Lower leg skin (tissue), 4 donors: ENCODE measurements around the gene CALHM3. TPM values are rescaled to one million over a fixed set of nuclear protein-coding genes. Genes with fewer than 3 reads are reported as not detected.

Experiments used
- DNase-seq, 2 donors: peaks; one replicate each; pipeline ENCODE4 v3.0.0-alpha.2; 2019; ENCODE audit warnings: low spot score in 2 of 2
- H3K4me3 ChIP-seq: fragments of 200-600 bp; sonication (generic); 2 replicates; pipeline ENCODE4 v1.5.1; 2017; ENCODE audit warnings: mild to moderate bottlenecking, low read depth; ENCODE audit not compliant: poor library complexity, severe bottlenecking
- POLR2A ChIP-seq, 2 donors: fragments of 450-650 bp; IDR thresholded peaks; one replicate each; pipeline ENCODE4 v1.6.1; 2016 to 2017; ENCODE audit warnings: antibody characterized with exemption in 2 of 2, mild to moderate bottlenecking in 1 of 2, moderate library complexity in 1 of 2
- WGBS, 2 donors: methylation state at CpG; one replicate each; pipeline ENCODE4 v1.1.5; 2018; 5-methylcytosine and 5-hydroxymethylcytosine counted together
- intact Hi-C: fragments of 100-400 bp; cut with DNase I; formaldehyde crosslinking; loops from one replicate; pipeline ENCODE4 v1.15.0; 2023; ENCODE audit warnings: low total_unique reads
- total RNA-seq, 4 donors: library from RNA; depleted of rRNA; stranded (reverse); fragments of >200 nt; gene quantifications; one replicate each; pipeline ENCODE4 v1.1.0, GENCODE V29; 2016
- TF ChIP-seq, protein P1 (sequence below), 3 donors: fragments of 450-650 bp; IDR thresholded peaks; one replicate each; pipeline ENCODE4 v1.5.1; 2016; ENCODE audit warnings: antibody characterized with exemption in 3 of 3, mild to moderate bottlenecking in 3 of 3, moderate library complexity in 2 of 3

The CALHM3 gene
- total RNA-seq, 4 donors from 2014 or later = not detected

- DNase-seq = no peak
- intact Hi-C loops = no loop called here
- WGBS, 2 donors = 64 to 75% methylated on average over 3 to 4 of the region's 4 CpGs
Measured at GRCh38 chr10:103459615-103460014, 19.4 kb downstream of the CALHM3 start.

DNA sequence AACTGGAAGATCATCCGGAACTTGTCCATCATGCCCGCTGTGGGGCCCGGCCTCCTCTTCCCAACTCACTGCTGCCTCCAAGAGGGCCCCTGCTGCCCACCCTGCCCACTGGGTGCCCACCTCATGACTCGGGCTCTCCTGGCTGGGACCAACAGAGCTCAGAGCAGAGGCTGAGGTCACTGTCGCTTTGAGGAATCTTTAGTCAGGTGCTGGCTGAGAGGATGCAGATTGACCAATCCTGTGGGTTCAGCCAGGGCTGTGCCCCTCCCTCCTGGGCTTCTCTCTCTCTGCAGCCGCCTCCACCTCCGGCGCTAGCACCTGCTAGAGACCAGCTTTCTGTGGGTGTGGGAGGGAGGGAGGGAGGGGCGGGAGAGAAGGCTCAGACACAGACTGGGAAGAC is 20.3 kb downstream of the CALHM3 start, which contains the start of gene CALHM1:
CALHM1 (minus strand) TSS at position 181 of the 400 bp plus-strand sequence; CDS start at position 32, 149 bp downstream.
- no peak for DNase-seq
- intact Hi-C loops = no loop called here
- TF ChIP-seq, protein P1, sequence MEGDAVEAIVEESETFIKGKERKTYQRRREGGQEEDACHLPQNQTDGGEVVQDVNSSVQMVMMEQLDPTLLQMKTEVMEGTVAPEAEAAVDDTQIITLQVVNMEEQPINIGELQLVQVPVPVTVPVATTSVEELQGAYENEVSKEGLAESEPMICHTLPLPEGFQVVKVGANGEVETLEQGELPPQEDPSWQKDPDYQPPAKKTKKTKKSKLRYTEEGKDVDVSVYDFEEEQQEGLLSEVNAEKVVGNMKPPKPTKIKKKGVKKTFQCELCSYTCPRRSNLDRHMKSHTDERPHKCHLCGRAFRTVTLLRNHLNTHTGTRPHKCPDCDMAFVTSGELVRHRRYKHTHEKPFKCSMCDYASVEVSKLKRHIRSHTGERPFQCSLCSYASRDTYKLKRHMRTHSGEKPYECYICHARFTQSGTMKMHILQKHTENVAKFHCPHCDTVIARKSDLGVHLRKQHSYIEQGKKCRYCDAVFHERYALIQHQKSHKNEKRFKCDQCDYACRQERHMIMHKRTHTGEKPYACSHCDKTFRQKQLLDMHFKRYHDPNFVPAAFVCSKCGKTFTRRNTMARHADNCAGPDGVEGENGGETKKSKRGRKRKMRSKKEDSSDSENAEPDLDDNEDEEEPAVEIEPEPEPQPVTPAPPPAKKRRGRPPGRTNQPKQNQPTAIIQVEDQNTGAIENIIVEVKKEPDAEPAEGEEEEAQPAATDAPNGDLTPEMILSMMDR (IDR thresholded peaks at IDR 0.05) = no peak
- no peak for TF ChIP-seq POLR2A (IDR thresholded peaks at IDR 0.05)
- H3K4me3 ChIP-seq = no peak within 1 kb of the TSS
- 70 to 100% methylated on average over 3 to 9 of the region's 9 CpGs for WGBS, 2 donors

More at GRCh38 chr10:103459615-103460014, 19.4 kb downstream of the CALHM3 start:
- no peak overlapping the region for H3K4me3 ChIP-seq
- TF ChIP-seq POLR2A (IDR thresholded peaks at IDR 0.05) = no peak
- TF ChIP-seq, protein P1 (IDR thresholded peaks at IDR 0.05) = no peak

DNA sequence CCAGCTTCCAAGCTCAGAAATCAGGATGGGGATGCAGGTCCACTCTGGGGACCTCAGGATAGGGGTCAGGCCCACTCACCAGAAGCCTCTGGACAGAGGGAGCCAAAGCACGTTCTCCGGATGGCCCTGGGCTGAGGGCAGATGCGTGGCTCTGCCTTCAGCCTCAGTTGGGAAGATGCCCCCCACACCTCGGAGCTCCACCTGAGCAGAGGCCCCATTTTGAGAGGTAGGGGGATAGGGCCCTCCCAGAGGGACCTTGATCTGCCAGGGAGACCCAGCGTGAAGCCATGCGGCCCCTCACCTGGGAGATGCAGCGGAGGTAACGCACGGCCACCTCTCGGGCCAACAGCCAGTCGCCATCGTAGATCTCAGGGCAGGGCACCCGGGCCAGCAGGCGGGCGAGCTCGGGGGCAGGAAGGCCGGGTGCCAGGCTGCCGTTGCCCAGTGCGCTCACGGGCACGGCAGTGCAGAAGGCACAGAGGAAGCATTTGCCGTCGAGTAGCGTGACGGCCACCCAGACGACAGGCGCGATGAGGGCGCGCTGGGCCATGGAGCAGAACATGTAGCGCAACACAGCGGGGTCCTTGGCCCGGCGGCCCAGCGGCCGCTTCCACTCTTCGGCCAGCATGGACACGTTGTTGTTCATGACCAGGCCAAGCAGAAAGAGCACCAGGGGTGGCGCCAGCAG is 21.0 kb downstream of the CALHM3 start:
- intact Hi-C loops = no loop called here
- WGBS, 2 donors = 94 to 95% methylated on average over 39 of the region's 39 CpGs
- TF ChIP-seq, protein P1 (IDR thresholded peaks at IDR 0.05) = no peak
- TF ChIP-seq POLR2A (IDR thresholded peaks at IDR 0.05) = no peak
- DNase-seq = no peak
- no peak overlapping the region for H3K4me3 ChIP-seq

GRCh38 chr10:103457176-103457712 is 21.8 kb downstream of the CALHM3 start:
- intact Hi-C loops = no loop called here
- WGBS, 2 donors = 65 to 67% methylated on average over 7 to 8 of the region's 8 CpGs

GRCh38 chr10:103456074-103456660 is 22.9 kb downstream of the CALHM3 start:
- intact Hi-C loops = no loop called here
- TF ChIP-seq, protein P1 (IDR thresholded peaks at IDR 0.05) = no peak
- no peak for TF ChIP-seq POLR2A (IDR thresholded peaks at IDR 0.05)
- H3K4me3 ChIP-seq = no peak overlapping the region
- DNase-seq = no peak
- WGBS, 2 donors = 58 to 63% methylated on average over 8 to 9 of the region's 9 CpGs

More at GRCh38 chr10:103457176-103457712, 21.8 kb downstream of the CALHM3 start:
- H3K4me3 ChIP-seq = no peak overlapping the region
- DNase-seq = no peak
- TF ChIP-seq, protein P1 (IDR thresholded peaks at IDR 0.05) = no peak
- TF ChIP-seq POLR2A (IDR thresholded peaks at IDR 0.05) = no peak
